Thymus (tissue), 11 donors: ENCODE data around the gene SHROOM3. TPM values are rescaled to one million over a fixed set of nuclear protein-coding genes. Genes with fewer than 3 reads are reported as not detected.
"Not testable (repeated sequence)": the region's sequence is repeated elsewhere in the genome, so short reads cannot be mapped to it uniquely, and the experiment has no call there.

Experiments used
- DNase-seq, 9 donors: peaks; one replicate each; pipeline ENCODE4 v3.0.0-alpha.2; 2013; ENCODE audit warnings: low spot score in 9 of 9, low read depth in 6 of 9, missing footprints in 1 of 9
- H3K27ac ChIP-seq, 2 donors: one replicate each; pipeline ENCODE4 v1.5.1; 2013; ENCODE audit warnings: control low read depth in 1 of 2, low read depth in 1 of 2, low read length in 1 of 2, mild to moderate bottlenecking in 1 of 2, moderate library complexity in 1 of 2
- H3K27me3 ChIP-seq, 2 donors: one replicate each; pipeline ENCODE4 v1.5.1; 2013; ENCODE audit warnings: low read length in 1 of 2; ENCODE audit not compliant: control insufficient read depth in 2 of 2, insufficient read depth in 1 of 2
- H3K36me3 ChIP-seq, 2 donors: one replicate each; pipeline ENCODE4 v1.5.1; 2013; ENCODE audit warnings: low read length in 1 of 2, mild to moderate bottlenecking in 1 of 2, moderate library complexity in 1 of 2; ENCODE audit not compliant: control insufficient read depth in 2 of 2, insufficient read depth in 2 of 2
- H3K4me1 ChIP-seq, 2 donors: one replicate each; pipeline ENCODE4 v1.5.1; 2013; ENCODE audit warnings: low read length in 2 of 2; ENCODE audit not compliant: control insufficient read depth in 2 of 2, insufficient read depth in 2 of 2
- H3K4me3 ChIP-seq, 2 donors: one replicate each; pipeline ENCODE4 v1.5.1; 2013; ENCODE audit warnings: low read length in 2 of 2, control low read depth in 1 of 2, mild to moderate bottlenecking in 1 of 2
- H3K9me3 ChIP-seq, 2 donors: one replicate each; pipeline ENCODE4 v1.5.1; 2013; ENCODE audit warnings: low read length in 1 of 2, mild to moderate bottlenecking in 1 of 2; ENCODE audit not compliant: control insufficient read depth in 2 of 2, insufficient read depth in 1 of 2
- WGBS: extraction: QIAGEN DNeasy Blood & Tissue Kit; methylation state at CpG from one replicate; pipeline ENCODE4 v1.1.7; 2013; 5-methylcytosine and 5-hydroxymethylcytosine counted together
- polyA plus RNA-seq: library from polyadenylated mRNA; stranded (reverse); fragments of 200-250 nt; gene quantifications from one replicate; pipeline ENCODE4 v1.2.3, GENCODE V29; 2013
- total RNA-seq: library from RNA; stranded (reverse); fragments of 120-200 nt; gene quantifications from one replicate; pipeline ENCODE4 v1.2.4, GENCODE V29; 2013
- donor health status: healthy.

SHROOM3 gene
- total and polyA plus RNA-seq, 2 donors: 1.2 to 1.7 TPM

- H3K4me3 ChIP-seq: no peak overlapping the region
- no peaks in the 10 kb centered on the region for H3K27me3 ChIP-seq
- 98% methylated on average over 5 of the region's 5 CpGs for WGBS
- no peak for DNase-seq
- no peaks in the 10 kb centered on the region for H3K4me1 ChIP-seq
- no peak overlapping the region for H3K27ac ChIP-seq
- no peaks in the 10 kb centered on the region for H3K36me3 ChIP-seq
- no peaks in the 10 kb centered on the region for H3K9me3 ChIP-seq
Measured at GRCh38 chr4:76712564-76712963, 277.5 kb downstream of the SHROOM3 start.

- Histone ChIP-seq H3K27me3 (no peaks in the 10 kb centered on the region), H3K4me1 (no peaks in the 10 kb centered on the region), H3K9me3 (no peaks in the 10 kb centered on the region), H3K4me3 (no peak overlapping the region), H3K27ac (no peak overlapping the region), H3K36me3 (no peaks in the 10 kb centered on the region)
- 100% methylated on average over 1 of the region's 1 CpG for WGBS
- DNase-seq: no peak
Measured at GRCh38 chr4:76714226-76714625, 279.2 kb downstream of the SHROOM3 start.

GRCh38 chr4:76716020-76716419 lies 281.0 kb downstream of the SHROOM3 start:
- no peak for DNase-seq
- Histone ChIP-seq H3K36me3 (no peaks in the 10 kb centered on the region), H3K4me3 (no peak overlapping the region), H3K27ac (no peak overlapping the region), H3K9me3 (no peaks in the 10 kb centered on the region), H3K4me1 (no peaks in the 10 kb centered on the region), H3K27me3 (no peaks in the 10 kb centered on the region)
- WGBS: 94% methylated on average over 4 of the region's 4 CpGs

GRCh38 chr4:76716658-76717057 lies 281.6 kb downstream of the SHROOM3 start:
- Histone ChIP-seq H3K4me1 (no peaks in the 10 kb centered on the region), H3K4me3 (no peak overlapping the region), H3K27me3 (no peaks in the 10 kb centered on the region), H3K27ac (no peak overlapping the region), H3K9me3 (no peaks in the 10 kb centered on the region), H3K36me3 (no peaks in the 10 kb centered on the region)
- 63% methylated on average over 2 of the region's 2 CpGs for WGBS
- no peak for DNase-seq

GRCh38 chr4:76717431-76717830 lies 282.4 kb downstream of the SHROOM3 start:
- no peak overlapping the region for H3K27ac ChIP-seq
- H3K9me3 ChIP-seq: no peaks in the 10 kb centered on the region
- no peaks in the 10 kb centered on the region for H3K4me1 ChIP-seq
- 92% methylated on average over 1 of the region's 1 CpG for WGBS
- H3K36me3 ChIP-seq: no peaks in the 10 kb centered on the region
- H3K27me3 ChIP-seq: no peaks in the 10 kb centered on the region
- no peak for DNase-seq
- no peak overlapping the region for H3K4me3 ChIP-seq

GRCh38 chr4:76718021-76718420 lies 283.0 kb downstream of the SHROOM3 start:
- H3K4me1 ChIP-seq: no peaks in the 10 kb centered on the region
- 93% methylated on average over 2 of the region's 2 CpGs for WGBS
- no peak overlapping the region for H3K4me3 ChIP-seq
- DNase-seq: no peak
- no peaks in the 10 kb centered on the region for H3K36me3 ChIP-seq
- no peak overlapping the region for H3K27ac ChIP-seq
- H3K27me3 ChIP-seq: no peaks in the 10 kb centered on the region
- H3K9me3 ChIP-seq: no peaks in the 10 kb centered on the region

GRCh38 chr4:76718831-76719230 lies 283.8 kb downstream of the SHROOM3 start:
- Histone ChIP-seq H3K27me3 (no peaks in the 10 kb centered on the region), H3K27ac (no peak overlapping the region), H3K4me3 (no peak overlapping the region), H3K36me3 (no peaks in the 10 kb centered on the region), H3K9me3 (no peaks in the 10 kb centered on the region), H3K4me1 (no peaks in the 10 kb centered on the region)
- 98% methylated on average over 1 of the region's 1 CpG for WGBS
- no peak for DNase-seq

GRCh38 chr4:76720121-76720520 lies 285.1 kb downstream of the SHROOM3 start:
- Histone ChIP-seq H3K4me3 (no peak overlapping the region), H3K4me1 (no peaks in the 10 kb centered on the region), H3K27ac (no peak overlapping the region), H3K27me3 (no peaks in the 10 kb centered on the region), H3K9me3 (no peaks in the 10 kb centered on the region), H3K36me3 (no peaks in the 10 kb centered on the region)
- WGBS: 96% methylated on average over 2 of the region's 2 CpGs
- DNase-seq: no peak

- not testable (repeated sequence) for H3K27me3 ChIP-seq
Measured at GRCh38 chr4:76722146-76722545, 287.1 kb downstream of the SHROOM3 start.

GRCh38 chr4:76722838-76723237 lies 287.8 kb downstream of the SHROOM3 start:
- WGBS: 98% methylated on average over 4 of the region's 4 CpGs
- no peak for DNase-seq
- H3K27me3 ChIP-seq: no peaks in the 10 kb centered on the region
- no peaks in the 10 kb centered on the region for H3K9me3 ChIP-seq
- no peaks in the 10 kb centered on the region for H3K4me1 ChIP-seq
- no peak overlapping the region for H3K27ac ChIP-seq
- no peak overlapping the region for H3K4me3 ChIP-seq
- no peaks in the 10 kb centered on the region for H3K36me3 ChIP-seq

More at GRCh38 chr4:76722146-76722545, 287.1 kb downstream of the SHROOM3 start:
- not testable (repeated sequence) for H3K27ac ChIP-seq, H3K4me1 ChIP-seq, H3K4me3 ChIP-seq, H3K36me3 ChIP-seq, DNase-seq, H3K9me3 ChIP-seq
- WGBS: 96% methylated on average over 2 of the region's 2 CpGs
